Loucy (cell line): ENCODE data around the gene KLK8.

Experiments used
- H2AFZ ChIP-seq: fragments of 200-600 bp; sonication (generic); 2 replicates; pipeline ENCODE4 v1.6.0; 2016; ENCODE audit warnings: antibody characterized with exemption, mild to moderate bottlenecking, low read length, moderate library complexity
- H3F3A ChIP-seq: fragments of 200-600 bp; 2 replicates; pipeline ENCODE4 v1.6.0; 2016; ENCODE audit warnings: antibody characterized with exemption, low read depth, mild to moderate bottlenecking
- H3K27me3 ChIP-seq: fragments of 200-600 bp; sonication (generic); 2 replicates; pipeline ENCODE4 v1.6.1; 2014; ENCODE audit warnings: low read length, mild to moderate bottlenecking; ENCODE audit not compliant: insufficient read depth, poor library complexity, severe bottlenecking
- H3K36me3 ChIP-seq: fragments of 200-600 bp; sonication (generic); 2 replicates; pipeline ENCODE4 v1.6.1; 2016; ENCODE audit warnings: low read length; ENCODE audit not compliant: insufficient read depth
- H3K4me1 ChIP-seq: fragments of 200-600 bp; sonication (generic); 2 replicates; pipeline ENCODE4 v1.5.1; 2014; ENCODE audit warnings: low read length, mild to moderate bottlenecking; ENCODE audit not compliant: insufficient read depth, poor library complexity, severe bottlenecking
- H3K4me2 ChIP-seq: fragments of 200-600 bp; sonication (generic); 2 replicates; pipeline ENCODE4 v1.6.0; 2014; ENCODE audit warnings: antibody characterized with exemption, low read length, low read depth, mild to moderate bottlenecking; ENCODE audit not compliant: poor library complexity, severe bottlenecking
- H3K4me3 ChIP-seq: fragments of 200-600 bp; sonication (generic); 2 replicates; pipeline ENCODE4 v1.5.1; 2014; ENCODE audit warnings: low read length, mild to moderate bottlenecking, mixed read lengths; ENCODE audit not compliant: poor library complexity, severe bottlenecking
- H3K79me2 ChIP-seq: fragments of 200-600 bp; sonication (generic); 2 replicates; pipeline ENCODE4 v1.6.1; 2014; ENCODE audit warnings: low read length; ENCODE audit not compliant: insufficient read depth
- H3K9ac ChIP-seq: fragments of 200-600 bp; sonication (generic); 2 replicates; pipeline ENCODE4 v1.6.0; 2014; ENCODE audit warnings: mild to moderate bottlenecking, low read depth, low read length, moderate library complexity; ENCODE audit not compliant: poor library complexity, severe bottlenecking
- H3K9me2 ChIP-seq: fragments of 200-600 bp; sonication (generic); replicated peaks from 2 replicates; pipeline ENCODE4 v1.6.1; 2016; ENCODE audit warnings: low read depth, low read length, mixed read lengths
- H3K9me3 ChIP-seq: fragments of 200-600 bp; sonication (generic); 2 replicates; pipeline ENCODE4 v1.6.1; 2014; ENCODE audit warnings: mild to moderate bottlenecking, antibody characterized with exemption, low read length, low read depth; ENCODE audit not compliant: insufficient read depth
- H4K20me1 ChIP-seq: fragments of 200-600 bp; sonication (generic); 2 replicates; pipeline ENCODE4 v1.6.0; 2014; ENCODE audit warnings: antibody characterized with exemption, low read length, mild to moderate bottlenecking; ENCODE audit not compliant: insufficient read depth, poor library complexity, severe bottlenecking
- EZH2phosphoT487 ChIP-seq: fragments of 200-600 bp; IDR thresholded peaks from 2 replicates; pipeline ENCODE4 v1.6.1; 2018; ENCODE audit warnings: antibody characterized with exemption, mild to moderate bottlenecking, moderate library complexity, borderline replicate concordance
- TF ChIP-seq, protein P1 (sequence below): fragments of 200-600 bp; sonication (generic); conservative IDR thresholded peaks from 2 replicates; pipeline ENCODE4 v1.5.1; 2014; ENCODE audit warnings: mild to moderate bottlenecking, antibody characterized with exemption, low read length

KLK8 gene

DNA sequence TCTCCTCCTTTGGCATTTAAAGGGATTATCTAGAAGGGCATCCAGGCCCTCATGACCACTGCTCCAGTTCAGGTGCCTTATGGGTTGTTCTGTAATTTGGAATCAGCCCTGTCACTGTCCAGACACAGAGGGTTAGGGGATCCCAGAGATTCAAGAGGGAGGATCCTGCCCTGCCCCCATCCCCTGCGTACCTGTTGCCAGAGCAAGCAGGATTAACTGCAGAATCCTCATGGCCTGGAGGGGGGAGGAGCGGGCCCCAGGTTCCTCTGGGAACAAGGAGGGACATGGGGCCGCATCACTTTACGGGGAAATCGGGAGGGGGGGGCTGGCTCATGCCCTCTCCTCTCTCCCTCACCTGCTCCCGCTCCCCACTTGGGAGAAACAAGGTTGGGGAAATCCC is 24.0 kb upstream of the KLK8 start:
- H3K9ac ChIP-seq = no peak overlapping the region
- H3K79me2 ChIP-seq = no peaks in the 10 kb centered on the region
- H3K4me1 ChIP-seq = no peaks in the 10 kb centered on the region
- H3K9me3 ChIP-seq = no peaks in the 10 kb centered on the region
- H3K4me2 ChIP-seq = no peak overlapping the region
- no peaks in the 10 kb centered on the region for H3K27me3 ChIP-seq
- no peak overlapping the region for H3K4me3 ChIP-seq
- no peak overlapping the region for H2AFZ ChIP-seq
- no peaks in the 10 kb centered on the region for H3K9me2 ChIP-seq
- no peaks in the 10 kb centered on the region for H4K20me1 ChIP-seq
- no peaks in the 10 kb centered on the region for H3F3A ChIP-seq
- no peaks in the 10 kb centered on the region for H3K36me3 ChIP-seq
- no peak for TF ChIP-seq EZH2phosphoT487
- TF ChIP-seq, protein P1, sequence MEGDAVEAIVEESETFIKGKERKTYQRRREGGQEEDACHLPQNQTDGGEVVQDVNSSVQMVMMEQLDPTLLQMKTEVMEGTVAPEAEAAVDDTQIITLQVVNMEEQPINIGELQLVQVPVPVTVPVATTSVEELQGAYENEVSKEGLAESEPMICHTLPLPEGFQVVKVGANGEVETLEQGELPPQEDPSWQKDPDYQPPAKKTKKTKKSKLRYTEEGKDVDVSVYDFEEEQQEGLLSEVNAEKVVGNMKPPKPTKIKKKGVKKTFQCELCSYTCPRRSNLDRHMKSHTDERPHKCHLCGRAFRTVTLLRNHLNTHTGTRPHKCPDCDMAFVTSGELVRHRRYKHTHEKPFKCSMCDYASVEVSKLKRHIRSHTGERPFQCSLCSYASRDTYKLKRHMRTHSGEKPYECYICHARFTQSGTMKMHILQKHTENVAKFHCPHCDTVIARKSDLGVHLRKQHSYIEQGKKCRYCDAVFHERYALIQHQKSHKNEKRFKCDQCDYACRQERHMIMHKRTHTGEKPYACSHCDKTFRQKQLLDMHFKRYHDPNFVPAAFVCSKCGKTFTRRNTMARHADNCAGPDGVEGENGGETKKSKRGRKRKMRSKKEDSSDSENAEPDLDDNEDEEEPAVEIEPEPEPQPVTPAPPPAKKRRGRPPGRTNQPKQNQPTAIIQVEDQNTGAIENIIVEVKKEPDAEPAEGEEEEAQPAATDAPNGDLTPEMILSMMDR = no peak

DNA sequence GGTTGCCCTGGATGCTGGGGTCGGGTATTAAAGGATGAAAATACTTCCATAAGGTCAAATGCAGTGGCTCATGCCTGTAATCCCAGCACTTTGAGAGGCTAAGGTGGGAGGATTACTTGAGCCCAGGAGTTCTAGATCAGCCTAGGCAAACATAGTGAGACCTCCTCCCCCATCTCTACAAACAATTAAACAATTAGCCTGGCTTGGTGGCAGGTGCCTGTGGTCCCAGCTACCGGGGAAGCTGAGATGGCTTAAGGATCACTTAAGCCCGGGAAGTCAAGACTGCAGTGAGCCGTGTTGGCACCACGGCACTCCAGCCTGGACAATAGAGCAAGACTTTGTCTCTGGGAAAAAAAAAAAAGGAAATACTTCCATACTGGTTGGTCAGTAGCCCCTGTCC is 23.5 kb upstream of the KLK8 start:
- Histone ChIP-seq H3K9ac (no peak overlapping the region), H3K36me3 (no peaks in the 10 kb centered on the region), H3K4me2 (no peak overlapping the region), H2AFZ (no peak overlapping the region), H3F3A (no peaks in the 10 kb centered on the region), H3K9me3 (no peaks in the 10 kb centered on the region), H3K27me3 (no peaks in the 10 kb centered on the region), H3K9me2 (no peaks in the 10 kb centered on the region), H4K20me1 (no peaks in the 10 kb centered on the region), H3K79me2 (no peaks in the 10 kb centered on the region), H3K4me1 (no peaks in the 10 kb centered on the region), H3K4me3 (no peak overlapping the region)
- TF ChIP-seq EZH2phosphoT487 = no peak
- TF ChIP-seq, protein P1 = no peak

DNA sequence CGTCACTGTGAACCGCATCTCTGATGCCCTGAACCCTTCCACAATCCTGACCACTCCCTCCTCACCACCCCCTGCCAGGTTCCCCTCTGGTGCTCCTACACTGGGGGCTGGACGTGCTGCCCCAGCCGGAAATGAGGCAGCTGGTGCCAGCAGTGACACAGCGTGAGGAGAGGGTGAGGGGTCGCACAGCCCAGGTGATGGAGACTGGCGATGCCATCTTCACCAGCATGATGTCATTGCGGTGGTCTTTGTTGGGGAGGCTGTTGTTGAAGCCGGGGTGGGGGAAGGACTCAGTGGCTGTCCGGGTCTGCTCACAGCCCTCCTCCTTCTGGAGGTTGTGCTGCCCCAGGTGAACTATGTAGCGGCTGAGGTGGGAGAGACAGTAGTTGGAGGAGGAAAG is 22.5 kb upstream of the KLK8 start:
- TF ChIP-seq, protein P1 = no peak
- no peak for TF ChIP-seq EZH2phosphoT487
- Histone ChIP-seq H3K4me3 (no peak overlapping the region), H3K79me2 (no peaks in the 10 kb centered on the region), H3K27me3 (no peaks in the 10 kb centered on the region), H3K36me3 (no peaks in the 10 kb centered on the region), H4K20me1 (no peaks in the 10 kb centered on the region), H3K4me1 (no peaks in the 10 kb centered on the region), H3K9me3 (no peaks in the 10 kb centered on the region), H3K4me2 (no peak overlapping the region), H3F3A (no peaks in the 10 kb centered on the region), H3K9ac (no peak overlapping the region), H3K9me2 (no peaks in the 10 kb centered on the region), H2AFZ (no peak overlapping the region)
